Psoas muscle (tissue), 8 donors: ENCODE results near the gene NPTN. TPM values are rescaled to one million over a fixed set of nuclear protein-coding genes. Genes with fewer than 3 reads are reported as not detected.

ENCODE experiments used
- ATAC-seq, 4 donors: fragments of 200-7000 bp; cut with Tn5 transposase; one replicate each; pipeline ENCODE4 v1.9.1; 2020; ENCODE audit warnings: moderate library complexity in 3 of 4, mild to moderate bottlenecking in 2 of 4
- DNase-seq, 2 donors: peaks; one replicate each; pipeline ENCODE4 v3.0.0-alpha.2; 2020
- H3K27ac ChIP-seq: fragments of 200-600 bp; one replicate; pipeline ENCODE4 v1.8.0; 2022
- H3K27me3 ChIP-seq, 3 donors: fragments of 200-600 bp in 1 of 3; one replicate each; pipeline versions ENCODE4 v1.6.1 to v1.8.0; 2013 to 2022; ENCODE audit warnings: low read length in 2 of 3, mild to moderate bottlenecking in 2 of 3, moderate library complexity in 1 of 3; ENCODE audit not compliant: insufficient read depth in 3 of 3
- H3K36me3 ChIP-seq, 2 donors: fragments of 200-600 bp in 1 of 2; one replicate each; pipeline versions ENCODE4 v1.6.1 to v1.8.0; 2013 to 2022; ENCODE audit warnings: low read depth in 1 of 2, mild to moderate bottlenecking in 1 of 2, moderate library complexity in 1 of 2; ENCODE audit not compliant: insufficient read depth in 1 of 2
- H3K4me1 ChIP-seq: fragments of 200-600 bp; one replicate; pipeline ENCODE4 v1.8.0; 2022
- H3K4me3 ChIP-seq: fragments of 200-600 bp; one replicate; pipeline ENCODE4 v1.8.0; 2022; ENCODE audit warnings: mild to moderate bottlenecking
- H3K9me3 ChIP-seq: fragments of 200-600 bp; one replicate; pipeline ENCODE4 v1.8.0; 2022
- CTCF ChIP-seq: fragments of 200-600 bp; IDR thresholded peaks from one replicate; pipeline ENCODE4 v1.8.0; 2022; ENCODE audit warnings: antibody characterized with exemption
- WGBS, 3 donors: extraction: QIAGEN DNeasy Blood & Tissue Kit; methylation state at CpG; one replicate each; pipeline versions ENCODE4 v1.1.6 to v1.1.7; 2013; 5-methylcytosine and 5-hydroxymethylcytosine counted together
- intact Hi-C, 2 donors: fragments of 100-400 bp; cut with DNase I; formaldehyde crosslinking; loops; one replicate each; pipeline versions ENCODE4 v1.11.0 to v1.14.2; 2022
- polyA plus RNA-seq, 3 donors: library from polyadenylated mRNA; stranded (reverse); fragments of 200-250 nt; gene quantifications; one replicate each; pipeline ENCODE4 v1.2.3, GENCODE V29; 2013
- total RNA-seq, 4 donors: library from RNA; stranded (reverse); fragmentation: NEBNext Ultra II Directional in 2 of 4; extraction: Animal tissue kit (Norgen Biotek cat#: 25700) in 2 of 4; gene quantifications; one replicate each; pipeline versions ENCODE4 v1.2.1 to v1.2.4, GENCODE V29; 2021 to 2023
- donor health status: healthy with polysubstance abuse.
- donor health status: DM: no; HTN: no; CAD: no; lungs with moderate emphysema.
- donor health status: Bipolar disorder and iron deficiency.
- donor health status: healthy.
- donor health status: DM: yes; HTN: yes; CAD: no.
- donor health status: DM: no; HTN: no; CAD: no.
- donor health status: DM: no; HTN: no; CAD: no.
- donor health status: DM: yes; HTN: yes; CAD: no.

The NPTN gene
- total and polyA plus RNA-seq, 7 donors, result 26.3 to 41.1 (median 32.1) TPM

GRCh38 chr15:73541479-73541878, 91.7 kb downstream of the NPTN start:
- H3K9me3 ChIP-seq, result no peaks in the 10 kb centered on the region
- intact Hi-C loops, result no loop called here
- no peak overlapping the region for H3K4me3 ChIP-seq

GRCh38 chr15:73540161-73540560, 93.0 kb downstream of the NPTN start:
- WGBS, 3 donors, result 74 to 83% (median 79%) methylated on average over 3 of the region's 3 CpGs

More at GRCh38 chr15:73541479-73541878, 91.7 kb downstream of the NPTN start:
- Histone ChIP-seq H3K4me1 (no peaks in the 10 kb centered on the region), H3K36me3 (peaks cover 0 to 6% of the 10 kb centered on the region in 2 donors), H3K27ac (no peak overlapping the region), H3K27me3 (no peaks in the 10 kb centered on the region)
- no peak for TF ChIP-seq CTCF
- ATAC-seq, result no peak
- no peak for DNase-seq

GRCh38 chr15:73539212-73540128, 93.7 kb downstream of the NPTN start:
- no peaks in the 10 kb centered on the region for H3K27me3 ChIP-seq
- H3K27ac ChIP-seq, result no peak overlapping the region
- DNase-seq (no peak), ATAC-seq (no peak)
- intact Hi-C loops, result no loop called here
- no peak overlapping the region for H3K4me3 ChIP-seq
- WGBS, 3 donors, result 78 to 84% (median 78%) methylated on average over 8 to 9 of the region's 9 CpGs
- H3K9me3 ChIP-seq, result no peaks in the 10 kb centered on the region
- H3K4me1 ChIP-seq, result no peaks in the 10 kb centered on the region
- no peak for TF ChIP-seq CTCF
- H3K36me3 ChIP-seq, result no peaks in the 10 kb centered on the region

More at GRCh38 chr15:73540161-73540560, 93.0 kb downstream of the NPTN start:
- DNase-seq (no peak), ATAC-seq (no peak)
- no peaks in the 10 kb centered on the region for H3K27me3 ChIP-seq
- H3K4me1 ChIP-seq, result no peaks in the 10 kb centered on the region
- no peaks in the 10 kb centered on the region for H3K36me3 ChIP-seq
- no peak overlapping the region for H3K4me3 ChIP-seq
- intact Hi-C loops, result no loop called here
- no peaks in the 10 kb centered on the region for H3K9me3 ChIP-seq
- TF ChIP-seq CTCF, result no peak
- no peak overlapping the region for H3K27ac ChIP-seq

- no peaks in the 10 kb centered on the region for H3K4me1 ChIP-seq
- ATAC-seq (no peak), DNase-seq (no peak)
- H3K4me3 ChIP-seq, result no peak overlapping the region
- TF ChIP-seq CTCF, result no peak
- no peak overlapping the region for H3K27ac ChIP-seq
- H3K36me3 ChIP-seq, result no peaks in the 10 kb centered on the region
- H3K27me3 ChIP-seq, result no peaks in the 10 kb centered on the region
- WGBS, 3 donors, result 97 to 98% (median 98%) methylated on average over 10 of the region's 10 CpGs
- no peaks in the 10 kb centered on the region for H3K9me3 ChIP-seq
- intact Hi-C loops, result no loop called here
Measured at GRCh38 chr15:73538563-73539211, 94.5 kb downstream of the NPTN start.
